H9 (cell line): ENCODE results near the gene SORCS2. TPM values are rescaled to one million over a fixed set of nuclear protein-coding genes. Genes with fewer than 3 reads are reported as not detected.

Experiments used
- DNase-seq: peaks from one replicate; pipeline ENCODE4 v3.0.0-alpha.2; 2017
- H2AFZ ChIP-seq: one replicate; pipeline ENCODE4 v1.6.1; 2013; ENCODE audit warnings: mild to moderate bottlenecking, low read length, control low read depth, moderate library complexity
- H2AK5ac ChIP-seq: 2 replicates; pipeline ENCODE4 v1.6.1; 2013; ENCODE audit warnings: low read length, control low read depth, mixed read lengths; ENCODE audit not compliant: insufficient read length
- H2BK120ac ChIP-seq: one replicate; pipeline ENCODE4 v1.6.1; 2013; ENCODE audit warnings: low read depth, mild to moderate bottlenecking, low read length, control low read depth, inconsistent platforms; ENCODE audit not compliant: poor library complexity, severe bottlenecking
- H2BK12ac ChIP-seq: 2 replicates; pipeline ENCODE4 v1.6.1; 2013; ENCODE audit warnings: low read length, control low read depth, mixed read lengths, low read depth; ENCODE audit not compliant: insufficient read length
- H2BK15ac ChIP-seq: 2 replicates; pipeline ENCODE4 v1.6.1; 2013; ENCODE audit warnings: low read depth, low read length, control low read depth
- H2BK20ac ChIP-seq: one replicate; pipeline ENCODE4 v1.6.1; 2013; ENCODE audit warnings: low read depth, mild to moderate bottlenecking, low read length, control low read depth, inconsistent platforms; ENCODE audit not compliant: poor library complexity, severe bottlenecking
- H2BK5ac ChIP-seq: 2 replicates; pipeline ENCODE4 v1.6.1; 2013; ENCODE audit warnings: low read length, control low read depth, mixed read lengths; ENCODE audit not compliant: insufficient read length
- H3K14ac ChIP-seq: 2 replicates; pipeline ENCODE4 v1.6.1; 2013; ENCODE audit warnings: low read length, control low read depth; ENCODE audit not compliant: insufficient read depth
- H3K18ac ChIP-seq: 2 replicates; pipeline ENCODE4 v1.6.1; 2013; ENCODE audit warnings: low read depth, mild to moderate bottlenecking, mixed read lengths, low read length, control low read depth; ENCODE audit not compliant: insufficient read length
- H3K23ac ChIP-seq: 2 replicates; pipeline ENCODE4 v1.6.1; 2013; ENCODE audit warnings: low read length, control low read depth, mixed read lengths, low read depth; ENCODE audit not compliant: insufficient read length
- H3K23me2 ChIP-seq: 2 replicates; pipeline ENCODE4 v1.6.1; 2013; ENCODE audit warnings: low read depth, mild to moderate bottlenecking, mixed read lengths, low read length, control low read depth; ENCODE audit not compliant: insufficient read length, poor library complexity, severe bottlenecking
- H3K27ac ChIP-seq: 2 replicates; pipeline ENCODE4 v1.5.1; 2013; ENCODE audit warnings: low read length, control low read depth, mixed read lengths, low read depth; ENCODE audit not compliant: insufficient read length
- H3K27me3 ChIP-seq: 2 replicates; pipeline ENCODE4 v1.6.1; 2013; ENCODE audit warnings: low read length, control low read depth, inconsistent platforms; ENCODE audit not compliant: insufficient read depth
- H3K4ac ChIP-seq: 2 replicates; pipeline ENCODE4 v1.6.1; 2013; ENCODE audit warnings: low read depth, mild to moderate bottlenecking, control low read depth, inconsistent platforms, low read length, moderate library complexity
- H3K4me1 ChIP-seq: 2 replicates; pipeline ENCODE4 v1.6.1; 2013; ENCODE audit warnings: low read length, control low read depth, inconsistent platforms; ENCODE audit not compliant: insufficient read depth
- H3K4me2 ChIP-seq: 2 replicates; pipeline ENCODE4 v1.6.1; 2013; ENCODE audit warnings: low read length, control low read depth, mixed read lengths; ENCODE audit not compliant: insufficient read length, insufficient read depth
- H3K56ac ChIP-seq: 2 replicates; pipeline ENCODE4 v1.6.1; 2013; ENCODE audit warnings: low read depth, mild to moderate bottlenecking, mixed read lengths, low read length, control low read depth; ENCODE audit not compliant: insufficient read length
- H3K79me1 ChIP-seq: 2 replicates; pipeline ENCODE4 v1.6.1; 2013; ENCODE audit warnings: low read depth, mild to moderate bottlenecking, moderate library complexity, low read length, control low read depth, inconsistent platforms; ENCODE audit not compliant: insufficient read depth, poor library complexity, severe bottlenecking
- H3K79me2 ChIP-seq: 2 replicates; pipeline ENCODE4 v1.6.1; 2013; ENCODE audit warnings: low read length, control low read depth, inconsistent platforms; ENCODE audit not compliant: insufficient read depth
- H3K9ac ChIP-seq: 2 replicates; pipeline ENCODE4 v1.6.1; 2013; ENCODE audit warnings: low read length, control low read depth, mixed read lengths; ENCODE audit not compliant: insufficient read length; ENCODE audit errors: extremely low read depth
- H3K9me3 ChIP-seq: one replicate; pipeline ENCODE4 v1.6.1; 2013; ENCODE audit warnings: low read depth, low read length, inconsistent platforms; ENCODE audit not compliant: control insufficient read depth
- H3T11ph ChIP-seq: one replicate; pipeline ENCODE4 v1.6.1; 2013; ENCODE audit warnings: mild to moderate bottlenecking, low read length, control low read depth, inconsistent platforms
- H4K20me1 ChIP-seq: one replicate; pipeline ENCODE4 v1.6.1; 2013; ENCODE audit not compliant: control insufficient read depth, insufficient read length, insufficient read depth
- H4K5ac ChIP-seq: 2 replicates; pipeline ENCODE4 v1.6.1; 2013; ENCODE audit warnings: low read depth, mild to moderate bottlenecking, mixed read lengths, low read length, control low read depth; ENCODE audit not compliant: insufficient read length
- H4K8ac ChIP-seq: replicated peaks from 2 replicates; pipeline ENCODE4 v1.6.1; 2013; ENCODE audit warnings: low read length, control low read depth, mixed read lengths, low read depth; ENCODE audit not compliant: insufficient read length
- H4K91ac ChIP-seq: 2 replicates; pipeline ENCODE4 v1.6.1; 2013; ENCODE audit warnings: low read depth, mild to moderate bottlenecking, moderate library complexity, mixed read lengths, low read length, control low read depth; ENCODE audit not compliant: insufficient read length
- H3K27ac Mint-ChIP-seq, 3 experiments: 2 replicates in 2 of 3; 3 replicates in 1 of 3; pipeline ENCODE4 v1.8.0; 2020 to 2021; ENCODE audit warnings: mixed read lengths in 3 of 3, mild to moderate bottlenecking in 1 of 3, moderate library complexity in 1 of 3
- H3K27me3 Mint-ChIP-seq: 2 replicates; pipeline ENCODE4 v1.8.0; 2021; ENCODE audit warnings: low read depth, mild to moderate bottlenecking, moderate library complexity, mixed read lengths
- H3K36me3 Mint-ChIP-seq, 3 experiments: 2 replicates in 2 of 3; 3 replicates in 1 of 3; pipeline ENCODE4 v1.8.0; 2020 to 2021; ENCODE audit warnings: low read depth in 3 of 3, mixed read lengths in 3 of 3; ENCODE audit not compliant: insufficient read depth in 1 of 3
- H3K4me1 Mint-ChIP-seq, 2 experiments: 2 replicates each; pipeline ENCODE4 v1.8.0; 2020; ENCODE audit warnings: mixed read lengths in 2 of 2
- H3K4me3 Mint-ChIP-seq, 2 experiments: 2 replicates in 1 of 2; 3 replicates in 1 of 2; pipeline ENCODE4 v1.8.0; 2020 to 2021; ENCODE audit warnings: mild to moderate bottlenecking in 2 of 2, mixed read lengths in 2 of 2, moderate library complexity in 1 of 2
- H3K9me3 Mint-ChIP-seq, 2 experiments: 2 replicates in 1 of 2; 3 replicates in 1 of 2; pipeline ENCODE4 v1.8.0; 2020; ENCODE audit warnings: mild to moderate bottlenecking in 2 of 2, mixed read lengths in 2 of 2, moderate library complexity in 1 of 2
- WGBS: extraction: QIAGEN DNeasy Blood & Tissue Kit; methylation state at CpG from one replicate; pipeline ENCODE4 v1.1.7; 2013; ENCODE audit warnings: missing lambda C conversion rate, low lambda C conversion rate, mixed read lengths; ENCODE audit not compliant: insufficient read length; ENCODE audit errors: extremely low coverage; 5-methylcytosine and 5-hydroxymethylcytosine counted together
- total RNA-seq: library from RNA; stranded (reverse); gene quantifications from 2 replicates; pipeline ENCODE4 v1.2.1, GENCODE V29; 2021
- TF ChIP-seq, protein P1 (sequence below): fragments of 200-600 bp; sonication (generic); conservative IDR thresholded peaks from 3 replicates; pipeline ENCODE4 v1.8.0; 2021; ENCODE audit warnings: antibody characterized with exemption, mild to moderate bottlenecking

The SORCS2 gene
- total RNA-seq, 1 experiment from 2014 or later: 0.57 TPM

DNA sequence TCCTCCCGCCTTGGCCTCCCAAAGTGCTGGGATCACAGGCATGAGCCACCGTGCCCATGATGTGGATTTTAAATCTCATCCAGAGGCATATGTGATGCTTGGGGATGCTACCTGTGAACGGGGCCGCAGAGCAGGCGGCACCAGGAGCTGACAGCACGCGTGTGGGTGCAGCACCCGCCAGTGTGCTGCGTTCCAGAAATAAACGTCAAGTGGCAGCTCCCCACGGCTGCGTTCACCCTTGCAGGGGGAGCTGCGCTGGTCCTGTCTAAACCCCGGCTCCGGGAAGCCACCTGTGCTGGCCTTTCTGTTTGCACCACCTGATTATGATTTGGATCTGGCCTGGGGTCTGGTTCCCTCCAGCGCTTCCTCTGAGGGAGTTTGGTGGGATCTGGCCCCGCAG is 77.8 kb downstream of the SORCS2 start:
- no peaks in the 10 kb centered on the region for H3K9me3 ChIP-seq
- H3K14ac ChIP-seq: no peak overlapping the region
- no peaks in the 10 kb centered on the region for H3K23me2 ChIP-seq
- no peaks in the 10 kb centered on the region for H3K36me3 Mint-ChIP-seq
- peaks cover 21% of the 10 kb centered on the region for H3K27me3 Mint-ChIP-seq
- no peak overlapping the region for H2AK5ac ChIP-seq
- H3K4me1 ChIP-seq: no peaks in the 10 kb centered on the region
- no peak overlapping the region for H2BK12ac ChIP-seq
- no peaks in the 10 kb centered on the region for H3K79me2 ChIP-seq
- no peak overlapping the region for H2BK20ac ChIP-seq
- H2BK15ac ChIP-seq: no peak overlapping the region
- H3K23ac ChIP-seq: no peak overlapping the region
- H3T11ph ChIP-seq: no peak overlapping the region
- no peak overlapping the region for H3K4me3 Mint-ChIP-seq
- H3K9ac ChIP-seq: no peak overlapping the region
- no peak overlapping the region for H3K56ac ChIP-seq
- H3K18ac ChIP-seq: no peak overlapping the region
- H2BK120ac ChIP-seq: no peak overlapping the region
- no peak overlapping the region for H4K8ac ChIP-seq
- peaks cover 0 to 5% of the 10 kb centered on the region in 2 experiments; a peak in 2 of 5 replicates for H3K9me3 Mint-ChIP-seq
- no peak overlapping the region for H3K27ac Mint-ChIP-seq
- H2BK5ac ChIP-seq: no peak overlapping the region
- TF ChIP-seq, protein P1, sequence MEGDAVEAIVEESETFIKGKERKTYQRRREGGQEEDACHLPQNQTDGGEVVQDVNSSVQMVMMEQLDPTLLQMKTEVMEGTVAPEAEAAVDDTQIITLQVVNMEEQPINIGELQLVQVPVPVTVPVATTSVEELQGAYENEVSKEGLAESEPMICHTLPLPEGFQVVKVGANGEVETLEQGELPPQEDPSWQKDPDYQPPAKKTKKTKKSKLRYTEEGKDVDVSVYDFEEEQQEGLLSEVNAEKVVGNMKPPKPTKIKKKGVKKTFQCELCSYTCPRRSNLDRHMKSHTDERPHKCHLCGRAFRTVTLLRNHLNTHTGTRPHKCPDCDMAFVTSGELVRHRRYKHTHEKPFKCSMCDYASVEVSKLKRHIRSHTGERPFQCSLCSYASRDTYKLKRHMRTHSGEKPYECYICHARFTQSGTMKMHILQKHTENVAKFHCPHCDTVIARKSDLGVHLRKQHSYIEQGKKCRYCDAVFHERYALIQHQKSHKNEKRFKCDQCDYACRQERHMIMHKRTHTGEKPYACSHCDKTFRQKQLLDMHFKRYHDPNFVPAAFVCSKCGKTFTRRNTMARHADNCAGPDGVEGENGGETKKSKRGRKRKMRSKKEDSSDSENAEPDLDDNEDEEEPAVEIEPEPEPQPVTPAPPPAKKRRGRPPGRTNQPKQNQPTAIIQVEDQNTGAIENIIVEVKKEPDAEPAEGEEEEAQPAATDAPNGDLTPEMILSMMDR: no peak
- no peak overlapping the region for H3K4me2 ChIP-seq
- no peak overlapping the region for H3K27ac ChIP-seq
- no peaks in the 10 kb centered on the region for H3K27me3 ChIP-seq
- no peak overlapping the region for H3K4ac ChIP-seq
- no peak overlapping the region for H4K5ac ChIP-seq
- no peak overlapping the region for H4K91ac ChIP-seq
- H2AFZ ChIP-seq: no peak overlapping the region
- H4K20me1 ChIP-seq: no peaks in the 10 kb centered on the region
- H3K79me1 ChIP-seq: no peaks in the 10 kb centered on the region
- peaks cover 12 to 14% of the 10 kb centered on the region in 2 experiments for H3K4me1 Mint-ChIP-seq
- DNase-seq: no peak
- no CpG with 5 or more reads among the region's 17 CpGs for WGBS
